Endothelial cell of umbilical vein (primary cell): ENCODE results near the gene RANBP17. TPM values are rescaled to one million over a fixed set of nuclear protein-coding genes. Genes with fewer than 3 reads are reported as not detected.

Source experiments
- BruUV-seq: library from RNA; stranded (reverse); fragments of 400-500 nt; replicated peaks from 2 replicates; lab custom pipeline; 2021; lab: Mats Ljungman, UMichigan
- CTCF ChIA-PET: fragments of 300-600, 350-600 bp; sonication (Branson Sonifier 250); formaldehyde crosslinking; loops from one replicate; lab custom pipeline; 2021; ENCODE audit warnings: antibody characterized with exemption, inconsistent platforms; lab: Charles Lee
- POLR2A ChIA-PET: fragments of 300-600, 350-600 bp; sonication (Branson Sonifier 250); formaldehyde crosslinking; loops from one replicate; lab custom pipeline; 2021; ENCODE audit warnings: antibody characterized with exemption, inconsistent platforms; lab: Charles Lee
- DNase-seq: peaks from one replicate; pipeline ENCODE4 v3.0.0-alpha.2; 2011; ENCODE audit warnings: low read depth, low spot score
- FAIRE-seq: peaks from 2 replicates; lab custom pipeline; 2011; peaks lifted over from hg19 to GRCh38; lab: Jason Lieb, UNC
- H2AFZ ChIP-seq: 2 replicates; pipeline ENCODE4 v1.6.0; 2012; ENCODE audit warnings: low read depth, low read length, control low read depth, inconsistent platforms
- H3K27ac ChIP-seq: 2 replicates; pipeline ENCODE4 v1.5.1; 2011; ENCODE audit warnings: low read depth, mild to moderate bottlenecking, control low read depth, low read length, moderate library complexity; ENCODE audit not compliant: insufficient read depth
- H3K27me3 ChIP-seq, 2 experiments: 2 replicates each; pipeline versions ENCODE4 v1.6.0 to v1.6.1; 2011; ENCODE audit warnings: low read length in 2 of 2, mixed read lengths in 1 of 2; ENCODE audit not compliant: control insufficient read depth in 2 of 2, insufficient read depth in 2 of 2
- H3K36me3 ChIP-seq, 2 experiments: 2 replicates in 1 of 2; 3 replicates in 1 of 2; pipeline ENCODE4 v1.5.1; 2011; ENCODE audit warnings: low read length in 2 of 2, mild to moderate bottlenecking in 1 of 2, moderate library complexity in 1 of 2; ENCODE audit not compliant: control insufficient read depth in 2 of 2, insufficient read depth in 2 of 2; ENCODE audit errors: extremely low read depth in 1 of 2
- H3K4me1 ChIP-seq: 3 replicates; pipeline ENCODE4 v1.5.1; 2011; ENCODE audit warnings: mild to moderate bottlenecking, low read length; ENCODE audit not compliant: control insufficient read depth, insufficient read depth; ENCODE audit errors: extremely low read depth
- H3K4me2 ChIP-seq: 2 replicates; pipeline ENCODE4 v1.6.1; 2011; ENCODE audit warnings: low read length, control low read depth, mixed read lengths; ENCODE audit not compliant: insufficient read depth
- H3K4me3 ChIP-seq, 3 experiments: fragments of 200-600 bp in 1 of 3; sonication (generic), shearing (Covaris generic) in 1 of 3; replicated peaks in 1 of 3; 2 replicates each; pipeline ENCODE4 v1.5.1; 2011 to 2016; ENCODE audit warnings: control low read depth in 3 of 3, low read length in 3 of 3, mild to moderate bottlenecking in 2 of 3, inconsistent platforms in 1 of 3, low read depth in 1 of 3, moderate library complexity in 1 of 3; ENCODE audit not compliant: insufficient read depth in 1 of 3
- H3K79me2 ChIP-seq: 2 replicates; pipeline ENCODE4 v1.6.0; 2012; ENCODE audit warnings: low read length, inconsistent platforms; ENCODE audit not compliant: control insufficient read depth, insufficient read depth
- H3K9ac ChIP-seq: replicated peaks from 2 replicates; pipeline ENCODE3; 2011; ENCODE audit warnings: low read length, control low read depth; ENCODE audit not compliant: insufficient read depth; ENCODE audit errors: extremely low read depth
- H3K9me1 ChIP-seq: replicated peaks from 3 replicates; pipeline ENCODE4 v1.6.0; 2011; ENCODE audit warnings: mild to moderate bottlenecking, low read length; ENCODE audit not compliant: control insufficient read depth, insufficient read depth; ENCODE audit errors: extremely low read depth
- H3K9me3 ChIP-seq: replicated peaks from 2 replicates; pipeline ENCODE4 v1.5.1; 2012; ENCODE audit warnings: low read length, inconsistent platforms; ENCODE audit not compliant: control insufficient read depth, insufficient read depth
- H4K20me1 ChIP-seq: replicated peaks from 2 replicates; pipeline ENCODE3; 2011; ENCODE audit warnings: mild to moderate bottlenecking, low read length; ENCODE audit not compliant: control insufficient read depth, insufficient read depth; ENCODE audit errors: extremely low read depth
- CTCF ChIP-seq, 2 donors: IDR thresholded peaks; 1 replicate in 1 of 2; 2 replicates in 1 of 2; pipeline ENCODE4 v1.5.1; 2011; ENCODE audit warnings: low read length in 2 of 2, mild to moderate bottlenecking in 2 of 2, moderate library complexity in 2 of 2, control low read depth in 1 of 2, inconsistent platforms in 1 of 2, low read depth in 1 of 2; ENCODE audit not compliant: insufficient read depth in 1 of 2; ENCODE audit errors: extremely low read depth in 1 of 2
- EZH2 ChIP-seq: IDR thresholded peaks from 2 replicates; pipeline ENCODE4 v1.6.1; 2012; ENCODE audit warnings: borderline replicate concordance, low read depth, mild to moderate bottlenecking, moderate library complexity, low read length, inconsistent platforms; ENCODE audit not compliant: severe bottlenecking
- FOS ChIP-seq: IDR thresholded peaks from 2 replicates; pipeline ENCODE4 v1.6.1; 2011; ENCODE audit warnings: mild to moderate bottlenecking, low read length, moderate library complexity, borderline replicate concordance; ENCODE audit not compliant: insufficient read depth
- GATA2 ChIP-seq: IDR thresholded peaks from 2 replicates; pipeline ENCODE4 v1.7.0; 2011; ENCODE audit warnings: low read depth, mild to moderate bottlenecking, moderate library complexity, mixed read lengths, low read length; ENCODE audit not compliant: insufficient read length, insufficient read depth
- JUN ChIP-seq: IDR thresholded peaks from 2 replicates; pipeline ENCODE4 v1.6.1; 2011; ENCODE audit warnings: borderline replicate concordance, low read depth; ENCODE audit not compliant: insufficient read length, insufficient read depth
- MAX ChIP-seq: IDR thresholded peaks from 2 replicates; pipeline ENCODE4 v1.6.1; 2011; ENCODE audit not compliant: insufficient read depth, insufficient read length
- MYC ChIP-seq: IDR thresholded peaks from one replicate; pipeline ENCODE4 v1.6.1; 2011; ENCODE audit warnings: mild to moderate bottlenecking, low read depth, low read length
- POLR2A ChIP-seq: IDR thresholded peaks from 2 replicates; pipeline ENCODE4 v1.6.1; 2012; ENCODE audit warnings: low read depth, mild to moderate bottlenecking, control low read depth, low read length
- POLR2AphosphoS5 ChIP-seq: IDR thresholded peaks from 2 replicates; pipeline ENCODE4 v1.6.1; 2012; ENCODE audit warnings: low read depth, mild to moderate bottlenecking, control low read depth, low read length, moderate library complexity; ENCODE audit not compliant: insufficient read depth
- dilution Hi-C: fragments of 300-500 bp; cut with MboI; formaldehyde crosslinking; loops from one replicate; pipeline ENCODE4 v1.15.0; 2019; ENCODE audit warnings: low sequenced_read_pairs; ENCODE audit not compliant: extremely low pct_ligation_motif_present
- intact Hi-C: fragments of 100-400 bp; cut with micrococcal nuclease; formaldehyde crosslinking; loops from one replicate; pipeline ENCODE4 v1.10.0; 2022
- polyA plus RNA-seq, 4 experiments: library from polyadenylated mRNA; depleted of rRNA in 3 of 4; stranded (reverse) in 3 of 4; unstranded in 1 of 4; fragments of >200 nt; gene quantifications; 2 replicates each; pipeline versions ENCODE4 v1.2.1 to v1.2.3, GENCODE V29; 2011 to 2012; ENCODE audit warnings: missing spikeins in 1 of 4
- total RNA-seq: library from RNA; stranded (reverse); gene quantifications from 2 replicates; pipeline ENCODE4 v1.2.3, GENCODE V29; 2021

RANBP17 gene
- total and polyA plus RNA-seq, 2 donors (not counting 3 experiments of a cell fraction or from before 2014, with no cell fraction given): 5.6 to 13.6 TPM

GRCh38 chr5:171226864-171227263, 365.0 kb downstream of the RANBP17 start:
- Histone ChIP-seq H3K9me3 (no peaks in the 10 kb centered on the region), H2AFZ (no peak overlapping the region), H3K9ac (no peak overlapping the region), H4K20me1 (no peaks in the 10 kb centered on the region), H3K27me3 (no peaks in the 10 kb centered on the region), H3K36me3 (no peaks in the 10 kb centered on the region), H3K4me3 (no peak overlapping the region), H3K4me1 (peaks cover 10% of the 10 kb centered on the region), H3K4me2 (no peak overlapping the region), H3K9me1 (no peaks in the 10 kb centered on the region), H3K27ac (no peak overlapping the region), H3K79me2 (no peaks in the 10 kb centered on the region)
- ChIA-PET CTCF (interaction anchor here (1.4 to 3.6 kb wide), 2 partner anchors 20 to 116 kb away, joined by 4 to 12 read pairs; no protein-coding TSS in a partner anchor), POLR2A (no interaction called here)
- no peak for FAIRE-seq
- no peak for DNase-seq
- intact Hi-C loops (no loop called here), dilution Hi-C loops (no loop called here)
- no TSS peak for BruUV-seq
- no peak for TF ChIP-seq POLR2A
- TF ChIP-seq MYC: no peak
- TF ChIP-seq POLR2AphosphoS5: no peak
- no peak for TF ChIP-seq EZH2
- TF ChIP-seq CTCF (IDR thresholded peaks at IDR 0.05; ENCODE audit: extremely low read depth in 1 of 2, insufficient read depth in 1 of 2, low read depth in 1 of 2, low read length in 2 of 2): no peak
- TF ChIP-seq FOS: no peak
- no peak for TF ChIP-seq JUN
- TF ChIP-seq GATA2: no peak
- TF ChIP-seq MAX: no peak
